ENCODE measurements around the gene DNASE2.

DNA sequence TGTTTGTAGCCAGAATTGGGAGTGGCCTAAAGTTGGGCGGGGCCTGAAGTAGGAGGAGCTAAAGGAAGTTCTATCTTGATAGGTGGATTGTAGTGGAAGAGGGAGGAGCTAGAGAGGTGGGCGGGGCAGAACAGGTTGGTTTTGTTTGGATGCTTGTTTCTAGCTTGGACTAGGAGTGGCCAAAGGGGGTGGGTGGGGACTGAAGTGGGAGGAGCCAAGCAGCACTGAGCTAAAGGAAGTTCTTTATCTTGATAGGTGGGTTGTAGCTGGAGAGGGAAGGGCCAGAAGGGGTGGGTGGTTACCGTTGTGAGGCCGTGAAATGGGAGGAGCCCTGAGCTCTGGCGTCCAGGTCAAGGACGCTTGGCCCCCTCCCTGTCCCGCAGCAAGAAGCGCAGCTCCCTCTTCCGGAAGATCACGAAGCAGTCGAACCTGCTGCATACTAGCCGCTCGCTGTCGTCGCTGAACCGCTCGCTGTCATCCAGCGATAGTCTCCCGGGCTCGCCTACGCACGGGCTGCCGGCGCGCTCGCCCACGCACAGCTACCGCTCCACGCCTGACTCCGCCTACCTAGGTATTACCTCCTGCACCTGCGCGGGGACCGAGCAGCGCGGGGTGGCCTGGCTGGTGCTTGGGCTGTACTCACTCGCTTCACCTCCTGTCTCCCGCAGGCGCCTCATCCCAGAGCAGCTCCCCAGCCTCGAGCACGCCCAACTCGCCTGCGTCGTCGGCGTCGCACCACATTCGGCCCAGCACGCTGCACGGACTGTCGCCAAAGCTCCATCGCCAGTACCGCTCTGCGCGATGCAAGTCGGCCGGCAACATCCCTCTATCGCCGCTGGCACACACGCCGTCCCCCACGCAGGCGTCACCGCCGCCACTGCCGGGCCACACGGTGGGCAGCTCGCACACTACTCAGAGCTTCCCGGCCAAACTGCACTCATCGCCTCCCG lies 8.0 kb downstream of the DNASE2 start:
- no peak for TF ChIP-seq POLR2A (IDR thresholded peaks at IDR 0.05)
- TF ChIP-seq, protein P1, sequence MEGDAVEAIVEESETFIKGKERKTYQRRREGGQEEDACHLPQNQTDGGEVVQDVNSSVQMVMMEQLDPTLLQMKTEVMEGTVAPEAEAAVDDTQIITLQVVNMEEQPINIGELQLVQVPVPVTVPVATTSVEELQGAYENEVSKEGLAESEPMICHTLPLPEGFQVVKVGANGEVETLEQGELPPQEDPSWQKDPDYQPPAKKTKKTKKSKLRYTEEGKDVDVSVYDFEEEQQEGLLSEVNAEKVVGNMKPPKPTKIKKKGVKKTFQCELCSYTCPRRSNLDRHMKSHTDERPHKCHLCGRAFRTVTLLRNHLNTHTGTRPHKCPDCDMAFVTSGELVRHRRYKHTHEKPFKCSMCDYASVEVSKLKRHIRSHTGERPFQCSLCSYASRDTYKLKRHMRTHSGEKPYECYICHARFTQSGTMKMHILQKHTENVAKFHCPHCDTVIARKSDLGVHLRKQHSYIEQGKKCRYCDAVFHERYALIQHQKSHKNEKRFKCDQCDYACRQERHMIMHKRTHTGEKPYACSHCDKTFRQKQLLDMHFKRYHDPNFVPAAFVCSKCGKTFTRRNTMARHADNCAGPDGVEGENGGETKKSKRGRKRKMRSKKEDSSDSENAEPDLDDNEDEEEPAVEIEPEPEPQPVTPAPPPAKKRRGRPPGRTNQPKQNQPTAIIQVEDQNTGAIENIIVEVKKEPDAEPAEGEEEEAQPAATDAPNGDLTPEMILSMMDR (IDR thresholded peaks at IDR 0.05): no peak

All from heart left ventricle (tissue), 13 donors.